SU-DHL-6 (cell line): ENCODE data around the gene AHSG.

Source experiments
- H2AFZ ChIP-seq: fragments of 200-600 bp; sonication (generic); 2 replicates; pipeline ENCODE4 v1.6.1; 2014; ENCODE audit warnings: low read depth, mild to moderate bottlenecking, moderate library complexity, mixed read lengths, antibody characterized with exemption, low read length; ENCODE audit not compliant: severe bottlenecking
- H3F3A ChIP-seq: fragments of 200-600 bp; shearing (Covaris generic); 2 replicates; pipeline ENCODE4 v1.6.0; 2016; ENCODE audit warnings: antibody characterized with exemption, mild to moderate bottlenecking; ENCODE audit not compliant: insufficient read depth
- H3K27ac ChIP-seq: fragments of 200-600 bp; sonication (generic); 2 replicates; pipeline ENCODE4 v1.5.1; 2016; ENCODE audit warnings: low read depth, mild to moderate bottlenecking, low read length, moderate library complexity, mixed read lengths
- H3K27me3 ChIP-seq: fragments of 200-600 bp; sonication (generic), shearing (Covaris generic); 2 replicates; pipeline ENCODE4 v1.6.0; 2014; ENCODE audit warnings: mild to moderate bottlenecking, low read length
- H3K36me3 ChIP-seq: fragments of 200-600 bp; sonication (generic); 2 replicates; pipeline ENCODE4 v1.6.1; 2014; ENCODE audit warnings: mild to moderate bottlenecking, low read length, mixed read lengths
- H3K4me2 ChIP-seq: fragments of 300-600, 200-600 bp; shearing (Covaris generic), sonication (generic); 2 replicates; pipeline ENCODE4 v1.6.0; 2014; ENCODE audit warnings: low read length, low read depth, mild to moderate bottlenecking; ENCODE audit not compliant: poor library complexity, severe bottlenecking
- H3K4me3 ChIP-seq: fragments of 200-600 bp; sonication (generic); 2 replicates; pipeline ENCODE4 v1.5.1; 2014; ENCODE audit warnings: antibody characterized with exemption, low read length, mild to moderate bottlenecking, mixed read lengths; ENCODE audit not compliant: insufficient read depth, poor library complexity, severe bottlenecking
- H3K79me2 ChIP-seq: fragments of 200-600 bp; sonication (generic); 2 replicates; pipeline ENCODE4 v1.6.1; 2014; ENCODE audit warnings: mild to moderate bottlenecking, low read length, moderate library complexity; ENCODE audit not compliant: insufficient read depth
- H3K9ac ChIP-seq: fragments of 200-600 bp; sonication (generic); 2 replicates; pipeline ENCODE4 v1.7.0; 2014; ENCODE audit warnings: mild to moderate bottlenecking, low read length
- H3K9me2 ChIP-seq: fragments of 200-600 bp; sonication (generic); replicated peaks from 2 replicates; pipeline ENCODE4 v1.6.1; 2014; ENCODE audit warnings: low read length; ENCODE audit not compliant: insufficient read depth
- H3K9me3 ChIP-seq: fragments of 200-600 bp; sonication (generic); 2 replicates; pipeline ENCODE4 v1.6.1; 2014; ENCODE audit warnings: low read length, mixed read lengths; ENCODE audit not compliant: insufficient read depth
- H4K20me1 ChIP-seq: fragments of 200-600 bp; sonication (generic); 2 replicates; pipeline ENCODE4 v1.6.1; 2014; ENCODE audit warnings: low read depth, mild to moderate bottlenecking, antibody characterized with exemption, low read length, moderate library complexity, mixed read lengths
- EZH2phosphoT487 ChIP-seq: fragments of 200-600 bp; sonication (generic), shearing (Covaris generic); conservative IDR thresholded peaks from 2 replicates; pipeline ENCODE4 v1.6.1; 2018; ENCODE audit warnings: mild to moderate bottlenecking, antibody characterized with exemption, low read length, moderate library complexity, mixed read lengths
- TF ChIP-seq, protein P1 (sequence below): fragments of 200-600 bp; sonication (generic); IDR thresholded peaks from one replicate; pipeline ENCODE4 v1.5.1; 2017; ENCODE audit warnings: antibody characterized with exemption, mild to moderate bottlenecking, low read length, moderate library complexity; ENCODE audit not compliant: insufficient read depth, poor library complexity, severe bottlenecking

AHSG gene

DNA sequence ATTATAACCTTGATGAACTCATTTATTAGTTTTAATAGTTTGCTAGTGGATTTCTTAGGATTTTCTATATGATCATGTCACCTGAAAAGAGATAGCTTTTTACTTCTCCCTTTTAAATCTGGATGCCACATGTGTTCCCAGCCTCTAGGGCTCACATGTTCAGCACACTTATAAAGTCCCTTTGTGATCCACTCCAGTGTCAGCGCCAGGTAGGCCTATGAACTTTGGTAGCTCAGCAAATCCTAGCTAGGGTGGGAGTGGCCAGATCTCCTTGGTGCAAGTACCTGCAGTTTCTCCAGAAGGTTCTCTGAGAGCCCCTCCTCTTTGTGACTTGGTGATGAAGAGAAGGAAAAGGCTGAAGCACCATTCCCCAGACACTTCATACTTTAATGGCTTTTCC is 36.0 kb downstream of the AHSG start:
- no peak overlapping the region for H3K9ac ChIP-seq
- peaks cover 3% of the 10 kb centered on the region; the same call in 1 of the 2 replicates for H3F3A ChIP-seq
- H3K79me2 ChIP-seq, result no peaks in the 10 kb centered on the region
- H3K27ac ChIP-seq, result no peak overlapping the region
- H3K36me3 ChIP-seq, result no peaks in the 10 kb centered on the region
- H3K9me3 ChIP-seq, result no peaks in the 10 kb centered on the region
- H3K27me3 ChIP-seq, result no peaks in the 10 kb centered on the region
- no peaks in the 10 kb centered on the region for H3K9me2 ChIP-seq
- TF ChIP-seq, protein P1, sequence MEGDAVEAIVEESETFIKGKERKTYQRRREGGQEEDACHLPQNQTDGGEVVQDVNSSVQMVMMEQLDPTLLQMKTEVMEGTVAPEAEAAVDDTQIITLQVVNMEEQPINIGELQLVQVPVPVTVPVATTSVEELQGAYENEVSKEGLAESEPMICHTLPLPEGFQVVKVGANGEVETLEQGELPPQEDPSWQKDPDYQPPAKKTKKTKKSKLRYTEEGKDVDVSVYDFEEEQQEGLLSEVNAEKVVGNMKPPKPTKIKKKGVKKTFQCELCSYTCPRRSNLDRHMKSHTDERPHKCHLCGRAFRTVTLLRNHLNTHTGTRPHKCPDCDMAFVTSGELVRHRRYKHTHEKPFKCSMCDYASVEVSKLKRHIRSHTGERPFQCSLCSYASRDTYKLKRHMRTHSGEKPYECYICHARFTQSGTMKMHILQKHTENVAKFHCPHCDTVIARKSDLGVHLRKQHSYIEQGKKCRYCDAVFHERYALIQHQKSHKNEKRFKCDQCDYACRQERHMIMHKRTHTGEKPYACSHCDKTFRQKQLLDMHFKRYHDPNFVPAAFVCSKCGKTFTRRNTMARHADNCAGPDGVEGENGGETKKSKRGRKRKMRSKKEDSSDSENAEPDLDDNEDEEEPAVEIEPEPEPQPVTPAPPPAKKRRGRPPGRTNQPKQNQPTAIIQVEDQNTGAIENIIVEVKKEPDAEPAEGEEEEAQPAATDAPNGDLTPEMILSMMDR, result no peak
- no peak for TF ChIP-seq EZH2phosphoT487
- no peaks in the 10 kb centered on the region for H4K20me1 ChIP-seq
- no peak overlapping the region for H2AFZ ChIP-seq
- no peak overlapping the region for H3K4me3 ChIP-seq
- no peak overlapping the region for H3K4me2 ChIP-seq

- H3K9me2 ChIP-seq, result no peaks in the 10 kb centered on the region
- H3K4me2 ChIP-seq, result no peak overlapping the region
- H3K9me3 ChIP-seq, result no peaks in the 10 kb centered on the region
- H4K20me1 ChIP-seq, result no peaks in the 10 kb centered on the region
- no peaks in the 10 kb centered on the region for H3K36me3 ChIP-seq
- no peak overlapping the region for H3K9ac ChIP-seq
- H3K79me2 ChIP-seq, result no peaks in the 10 kb centered on the region
- no peak overlapping the region for H2AFZ ChIP-seq
- TF ChIP-seq, protein P1, result no peak
- TF ChIP-seq EZH2phosphoT487, result no peak
- H3K27ac ChIP-seq, result peak overlapping the region; percentile 89; the same call in 1 of the 2 replicates
- H3K4me3 ChIP-seq, result no peak overlapping the region
- no peaks in the 10 kb centered on the region for H3K27me3 ChIP-seq
- H3F3A ChIP-seq, result peaks cover 3% of the 10 kb centered on the region; the same call in 1 of the 2 replicates
These were observed 38.9 kb downstream of the AHSG start for GRCh38 chr3:186651678-186652215.

DNA sequence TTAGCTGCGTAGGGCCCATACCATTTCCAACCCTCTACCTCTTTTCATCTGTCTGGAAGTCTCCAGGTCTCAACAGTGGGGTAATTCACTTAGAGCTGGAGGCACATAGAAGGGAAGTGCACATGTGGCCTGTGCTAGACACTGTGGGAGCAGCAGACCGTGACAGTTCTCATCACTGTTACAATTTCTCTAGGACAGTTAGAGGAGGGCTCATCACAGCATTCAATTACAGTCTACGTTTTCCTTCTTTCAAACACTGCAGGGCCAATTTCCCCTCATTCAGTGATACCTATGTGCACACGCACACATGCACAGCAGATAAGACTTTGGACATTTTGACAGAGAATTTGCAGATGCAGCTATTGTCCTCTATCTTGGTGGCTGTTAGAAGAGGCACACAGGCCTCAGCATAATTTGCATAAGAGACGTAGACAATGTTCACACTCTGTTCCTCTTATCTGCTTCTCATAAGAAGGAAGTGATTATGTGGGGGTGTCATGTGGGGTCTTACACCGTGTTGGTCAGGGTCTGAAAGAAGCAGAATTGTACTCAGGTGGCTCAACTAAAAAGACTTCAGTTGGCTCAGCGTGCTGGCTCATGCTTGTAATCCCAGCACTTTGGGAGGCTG is 40.3 kb downstream of the AHSG start:
- H3K4me3 ChIP-seq, result peak overlapping the region; percentile 17
- peak overlapping the region; percentile 45 for H3K9ac ChIP-seq
- H3K36me3 ChIP-seq, result no peaks in the 10 kb centered on the region
- peak overlapping the region; percentile 73 for H2AFZ ChIP-seq
- no peaks in the 10 kb centered on the region for H3K27me3 ChIP-seq
- TF ChIP-seq, protein P1, result no peak
- no peak for TF ChIP-seq EZH2phosphoT487
- H3K79me2 ChIP-seq, result no peaks in the 10 kb centered on the region
- H3K9me3 ChIP-seq, result no peaks in the 10 kb centered on the region
- H4K20me1 ChIP-seq, result no peaks in the 10 kb centered on the region
- peak overlapping the region; percentile 89 for H3K27ac ChIP-seq
- H3F3A ChIP-seq, result peaks cover 3% of the 10 kb centered on the region; the same call in 1 of the 2 replicates
- no peaks in the 10 kb centered on the region for H3K9me2 ChIP-seq
- H3K4me2 ChIP-seq, result peak overlapping the region; percentile 66
